Progenitor cell of endocrine pancreas (in vitro differentiated cells): ENCODE data around the gene RAB3GAP1. TPM values are rescaled to one million over a fixed set of nuclear protein-coding genes. Genes with fewer than 3 reads are reported as not detected.

ENCODE experiments used
- DNase-seq: peaks from one replicate; pipeline ENCODE4 v3.0.0; 2021; ENCODE audit warnings: low spot score; ENCODE audit not compliant: unreplicated experiment
- H3K27ac Mint-ChIP-seq: 2 replicates; pipeline ENCODE4 v1.8.0; 2021; ENCODE audit warnings: mild to moderate bottlenecking, moderate library complexity, mixed read lengths
- H3K27me3 Mint-ChIP-seq: 2 replicates; pipeline ENCODE4 v1.8.0; 2021; ENCODE audit warnings: mixed read lengths
- H3K36me3 Mint-ChIP-seq: 2 replicates; pipeline ENCODE4 v1.8.0; 2022; ENCODE audit warnings: mixed read lengths; ENCODE audit not compliant: insufficient read depth
- H3K4me1 Mint-ChIP-seq: 2 replicates; pipeline ENCODE4 v1.8.0; 2021; ENCODE audit warnings: low read depth, mixed read lengths
- H3K4me3 Mint-ChIP-seq: 2 replicates; pipeline ENCODE4 v1.8.0; 2021; ENCODE audit warnings: low read depth, mild to moderate bottlenecking, moderate library complexity, mixed read lengths
- H3K9me3 Mint-ChIP-seq: 2 replicates; pipeline ENCODE4 v1.8.0; 2021; ENCODE audit warnings: low read depth, mixed read lengths
- total RNA-seq: library from RNA; stranded (reverse); gene quantifications from 2 replicates; pipeline ENCODE4 v1.2.1, GENCODE V29; 2021
- TF ChIP-seq, protein P1 (sequence below): fragments of 200-600 bp; sonication (generic); IDR thresholded peaks from one replicate; pipeline ENCODE4 v1.5.0; 2021; ENCODE audit warnings: antibody characterized with exemption, mild to moderate bottlenecking; ENCODE audit not compliant: unreplicated experiment

Gene RAB3GAP1
- total RNA-seq, 1 donor from 2014 or later: 33.7 TPM

DNA sequence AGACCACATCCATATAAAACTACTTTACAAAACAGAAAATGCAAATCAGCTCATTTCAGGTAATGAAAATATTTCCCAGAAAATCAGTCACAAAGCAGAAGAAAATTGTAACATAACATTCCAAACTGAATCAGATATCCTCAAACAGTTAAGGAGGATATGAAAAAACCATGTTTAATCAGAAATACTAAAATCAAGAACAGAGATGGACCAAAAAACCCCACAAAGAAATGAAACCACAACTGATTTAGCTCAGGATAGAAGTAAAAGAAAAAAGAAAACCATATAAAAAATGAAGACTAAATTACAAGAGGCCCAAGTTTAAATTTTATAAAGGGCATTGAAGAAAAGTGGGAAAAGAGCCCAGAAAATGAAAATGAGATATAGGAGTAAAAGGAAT is 102.9 kb downstream of the RAB3GAP1 start:
- H3K36me3 Mint-ChIP-seq: peaks cover 50% of the 10 kb centered on the region

DNA sequence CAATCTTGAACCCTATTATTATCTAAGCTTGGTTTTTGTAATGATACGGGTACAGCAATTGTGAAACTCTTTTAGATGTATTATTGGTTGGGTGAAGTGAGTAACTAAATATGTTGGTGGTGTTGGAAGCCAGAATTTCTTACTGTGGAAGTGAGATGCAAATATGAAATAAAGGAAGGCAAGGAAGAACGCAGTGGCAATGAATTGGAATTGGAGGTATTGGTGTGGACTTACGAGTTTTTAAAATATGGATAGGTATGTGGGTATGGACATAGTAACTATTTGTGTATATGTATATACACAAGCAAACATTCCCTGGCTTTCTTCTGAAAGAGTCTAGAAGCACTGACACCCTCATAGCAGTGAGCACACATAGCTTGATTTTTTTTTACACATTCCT is 105.8 kb downstream of the RAB3GAP1 start:
- H3K36me3 Mint-ChIP-seq: peaks cover 40% of the 10 kb centered on the region
- H3K27ac Mint-ChIP-seq: no peak overlapping the region
- no peak for DNase-seq
- no peak overlapping the region for H3K4me3 Mint-ChIP-seq
- no peaks in the 10 kb centered on the region for H3K4me1 Mint-ChIP-seq
- H3K9me3 Mint-ChIP-seq: no peaks in the 10 kb centered on the region
- H3K27me3 Mint-ChIP-seq: no peaks in the 10 kb centered on the region
- TF ChIP-seq, protein P1, sequence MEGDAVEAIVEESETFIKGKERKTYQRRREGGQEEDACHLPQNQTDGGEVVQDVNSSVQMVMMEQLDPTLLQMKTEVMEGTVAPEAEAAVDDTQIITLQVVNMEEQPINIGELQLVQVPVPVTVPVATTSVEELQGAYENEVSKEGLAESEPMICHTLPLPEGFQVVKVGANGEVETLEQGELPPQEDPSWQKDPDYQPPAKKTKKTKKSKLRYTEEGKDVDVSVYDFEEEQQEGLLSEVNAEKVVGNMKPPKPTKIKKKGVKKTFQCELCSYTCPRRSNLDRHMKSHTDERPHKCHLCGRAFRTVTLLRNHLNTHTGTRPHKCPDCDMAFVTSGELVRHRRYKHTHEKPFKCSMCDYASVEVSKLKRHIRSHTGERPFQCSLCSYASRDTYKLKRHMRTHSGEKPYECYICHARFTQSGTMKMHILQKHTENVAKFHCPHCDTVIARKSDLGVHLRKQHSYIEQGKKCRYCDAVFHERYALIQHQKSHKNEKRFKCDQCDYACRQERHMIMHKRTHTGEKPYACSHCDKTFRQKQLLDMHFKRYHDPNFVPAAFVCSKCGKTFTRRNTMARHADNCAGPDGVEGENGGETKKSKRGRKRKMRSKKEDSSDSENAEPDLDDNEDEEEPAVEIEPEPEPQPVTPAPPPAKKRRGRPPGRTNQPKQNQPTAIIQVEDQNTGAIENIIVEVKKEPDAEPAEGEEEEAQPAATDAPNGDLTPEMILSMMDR: no peak

More for the DNA sequence above, 102.9 kb downstream of the RAB3GAP1 start:
- H3K4me1 Mint-ChIP-seq: peaks cover 6% of the 10 kb centered on the region
- H3K9me3 Mint-ChIP-seq: no peaks in the 10 kb centered on the region
- no peak overlapping the region for H3K27ac Mint-ChIP-seq
- TF ChIP-seq, protein P1: no peak
- no peak for DNase-seq
- no peaks in the 10 kb centered on the region for H3K27me3 Mint-ChIP-seq
- no peak overlapping the region for H3K4me3 Mint-ChIP-seq

DNA sequence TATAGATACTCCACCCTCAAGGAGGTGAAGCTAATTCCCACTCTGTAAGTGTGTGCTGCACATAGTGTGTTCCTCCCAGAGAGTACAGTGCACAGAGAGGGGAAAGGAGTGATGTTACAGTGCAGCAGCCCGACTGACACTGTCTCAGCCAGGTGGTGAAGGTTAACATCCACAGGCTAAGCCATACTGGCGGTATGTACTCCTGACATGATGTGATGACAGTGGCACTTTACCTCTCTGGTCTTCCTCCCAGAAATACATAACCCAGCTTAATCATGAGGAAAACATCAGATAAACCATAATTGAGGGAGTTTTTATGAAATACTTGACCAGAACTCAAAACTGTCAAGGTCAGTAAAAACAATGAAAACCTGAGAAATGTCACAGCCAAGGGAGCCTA is 107.1 kb downstream of the RAB3GAP1 start:
- no peak overlapping the region for H3K4me3 Mint-ChIP-seq
- no peaks in the 10 kb centered on the region for H3K27me3 Mint-ChIP-seq
- peaks cover 36% of the 10 kb centered on the region for H3K36me3 Mint-ChIP-seq
- no peaks in the 10 kb centered on the region for H3K9me3 Mint-ChIP-seq
- no peaks in the 10 kb centered on the region for H3K4me1 Mint-ChIP-seq
- DNase-seq: no peak
- no peak overlapping the region for H3K27ac Mint-ChIP-seq
- TF ChIP-seq, protein P1: no peak

DNA sequence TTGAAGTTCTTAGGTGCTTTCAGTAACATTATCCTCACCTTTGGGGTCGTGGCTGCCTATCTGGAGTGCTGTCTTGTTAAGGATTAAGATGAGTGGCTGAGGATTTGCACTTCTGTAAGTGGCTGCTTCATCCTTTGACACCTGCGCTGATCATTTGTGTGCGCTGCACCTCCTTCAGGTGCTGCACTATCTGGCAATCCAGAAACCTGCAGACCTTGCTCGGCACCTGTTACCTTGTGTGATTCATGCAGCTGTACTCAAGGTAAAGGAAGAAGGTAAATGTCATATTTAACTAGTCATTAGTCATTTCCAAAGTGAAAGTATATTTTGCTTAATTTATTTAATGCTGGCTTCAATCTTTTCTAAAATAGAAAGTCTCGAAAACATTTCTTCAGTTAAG is 110.3 kb downstream of the RAB3GAP1 start:
- Mint-ChIP-seq H3K27me3 (no peaks in the 10 kb centered on the region), H3K4me1 (no peaks in the 10 kb centered on the region), H3K9me3 (no peaks in the 10 kb centered on the region), H3K36me3 (peaks cover 29% of the 10 kb centered on the region), H3K27ac (no peak overlapping the region), H3K4me3 (no peak overlapping the region)
- TF ChIP-seq, protein P1: no peak
- DNase-seq: no peak

DNA sequence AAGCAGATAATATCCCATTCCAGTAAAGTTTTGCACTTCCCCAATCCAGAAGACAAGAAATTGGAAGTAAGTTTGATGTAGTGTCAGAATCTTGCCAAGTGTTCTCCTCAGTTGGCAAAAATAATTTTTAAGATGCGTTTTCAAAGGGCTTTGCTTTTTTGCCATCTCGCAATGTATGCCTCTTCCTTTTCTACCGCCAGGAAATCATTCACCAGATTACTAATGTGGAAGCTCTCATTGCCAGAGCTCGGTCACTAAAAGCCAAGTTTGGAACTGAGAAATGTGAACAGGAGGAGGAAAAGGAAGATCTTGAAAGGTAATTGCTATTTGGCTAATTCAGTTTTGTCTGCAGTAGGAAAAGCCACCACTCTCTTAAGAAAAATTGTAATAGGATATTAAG is 110.7 kb downstream of the RAB3GAP1 start:
- Mint-ChIP-seq H3K9me3 (no peaks in the 10 kb centered on the region), H3K4me3 (no peak overlapping the region), H3K27me3 (no peaks in the 10 kb centered on the region), H3K27ac (no peak overlapping the region), H3K36me3 (peaks cover 30% of the 10 kb centered on the region), H3K4me1 (no peaks in the 10 kb centered on the region)
- TF ChIP-seq, protein P1: no peak
- no peak for DNase-seq
